HG03039 (cell line): ENCODE measurements around the gene CUL9.

Experiments
- ATAC-seq: cut with Tn5 transposase; IDR thresholded peaks from one replicate; pipeline ENCODE4 v1.9.1; 2021; ENCODE audit warnings: mild to moderate bottlenecking, moderate library complexity; ENCODE audit not compliant: unreplicated experiment

The CUL9 gene

DNA sequence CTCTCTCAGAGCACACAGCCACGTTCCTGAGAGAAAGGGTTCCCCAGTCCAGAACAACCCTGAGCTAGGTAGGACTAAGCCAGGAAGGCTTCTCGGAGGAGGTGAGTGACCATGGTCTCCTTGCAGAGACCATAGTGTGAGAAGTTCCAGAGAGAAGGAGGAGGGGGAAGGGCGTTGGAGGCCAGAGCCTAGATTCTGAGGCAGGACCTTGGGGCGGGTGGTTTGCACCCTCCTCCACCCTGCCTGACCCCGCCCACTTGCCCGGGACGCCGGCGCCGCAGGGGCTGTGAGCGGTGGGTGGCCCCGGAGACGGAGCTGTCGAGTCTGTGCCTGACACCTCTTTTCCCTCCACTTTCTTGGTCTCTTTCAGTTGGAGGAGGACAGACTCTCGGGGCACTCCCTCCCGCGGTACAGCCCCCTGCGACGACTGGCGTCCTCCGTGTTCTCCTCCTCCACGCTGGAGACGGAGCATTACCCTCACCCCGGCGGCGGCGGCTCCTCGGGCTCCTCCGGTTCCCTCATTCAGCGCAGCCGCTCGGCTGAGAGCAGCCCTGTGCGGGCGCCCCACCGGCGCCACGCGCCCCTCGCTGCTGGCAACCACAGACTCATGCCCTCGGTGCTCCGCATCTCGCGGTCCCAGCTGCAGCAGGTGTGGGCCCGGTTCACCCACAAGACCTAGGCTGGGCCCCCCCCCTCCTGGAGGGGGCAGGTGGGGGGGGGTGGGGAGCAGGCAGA, 87.4 kb downstream of the CUL9 start:
- ATAC-seq: no peak

DNA sequence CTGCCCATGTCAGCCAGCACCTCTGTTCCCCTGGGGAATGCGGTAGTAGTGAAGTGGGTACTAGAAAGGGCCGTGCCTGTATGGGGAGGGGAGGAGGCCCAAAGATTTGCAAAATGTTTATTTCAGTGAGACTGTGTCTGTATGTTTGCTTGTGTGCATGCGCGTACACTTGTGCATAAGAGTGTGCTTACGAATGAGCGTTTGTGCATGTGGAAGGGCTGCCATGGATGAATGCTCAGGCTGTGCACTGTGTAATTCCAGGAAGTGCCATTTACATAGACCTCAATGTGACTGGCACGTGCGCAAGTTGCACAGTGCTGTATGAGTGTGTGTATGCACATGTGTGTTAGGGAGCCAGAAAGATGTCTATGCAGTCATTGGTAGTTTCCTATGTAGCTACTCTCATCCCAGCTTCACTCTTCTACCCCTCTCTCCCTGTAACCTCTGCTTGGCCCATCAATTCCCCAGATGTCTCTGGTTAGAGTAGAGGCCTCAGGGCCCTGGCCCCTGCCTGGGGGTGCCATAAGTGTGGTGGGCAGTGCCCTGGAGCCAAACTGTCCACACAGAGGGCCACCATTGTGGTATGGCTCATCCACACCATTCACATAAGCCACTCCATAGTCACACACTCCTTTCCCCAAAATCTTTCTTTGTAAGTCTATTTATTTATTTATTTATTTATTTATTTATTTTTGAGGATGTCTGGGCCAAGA, 89.3 kb downstream of the CUL9 start:
- ATAC-seq: no peak

DNA sequence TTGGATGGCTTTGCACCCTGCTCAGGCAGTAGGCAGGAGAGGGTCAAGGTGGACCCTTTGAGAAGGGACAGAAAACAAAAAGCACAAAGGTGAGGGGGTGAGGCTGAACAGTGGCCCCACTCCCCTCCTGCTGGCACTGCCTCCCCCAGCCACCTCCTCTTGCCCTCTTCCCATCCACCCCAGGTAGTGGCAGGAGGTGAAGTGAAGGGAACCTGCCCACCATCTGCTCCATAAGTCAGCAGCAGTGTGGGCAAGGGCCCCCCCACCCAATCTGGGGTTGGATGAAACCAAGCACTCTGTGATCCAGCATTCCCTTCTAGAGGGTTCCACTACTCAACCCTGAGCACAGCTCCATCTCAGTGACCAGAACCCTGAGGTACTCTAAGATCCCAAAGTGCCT, 89.9 kb downstream of the CUL9 start:
- no peak for ATAC-seq

DNA sequence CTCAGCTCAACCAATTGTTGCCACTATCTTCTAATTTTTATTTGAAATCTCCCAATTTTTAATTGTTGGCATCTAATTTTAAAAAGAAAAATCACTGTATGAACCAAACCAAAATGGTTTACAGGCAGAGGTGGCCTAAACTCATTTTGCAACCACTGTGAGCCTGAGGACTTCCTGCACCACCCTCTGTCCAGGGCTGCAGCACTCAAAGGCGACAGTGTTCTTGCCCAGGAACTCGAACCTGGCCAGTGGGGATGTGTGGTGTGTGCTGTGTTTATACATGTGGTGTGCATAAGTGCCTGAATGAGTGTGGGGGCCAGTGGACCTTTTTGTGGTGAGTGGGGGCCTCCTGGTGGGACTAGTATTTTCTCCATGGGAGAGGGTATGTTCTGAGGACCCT, 91.7 kb downstream of the CUL9 start:
- ATAC-seq: no peak
